Subcutaneous adipose tissue (tissue), 4 donors: Measurements from ENCODE around the gene MOB3A. TPM values are rescaled to one million over a fixed set of nuclear protein-coding genes. Genes with fewer than 3 reads are reported as not detected.

Source experiments
- total RNA-seq, 4 donors: library from RNA; depleted of rRNA; stranded (reverse); fragments of >200 nt; gene quantifications; one replicate each; pipeline ENCODE4 v1.1.0, GENCODE V29; 2016
- TF ChIP-seq, protein P1 (sequence below): fragments of 450-650 bp; IDR thresholded peaks from one replicate; pipeline ENCODE4 v1.5.1; 2016; ENCODE audit warnings: low read depth, mild to moderate bottlenecking, control low read depth, antibody characterized with exemption, moderate library complexity

The MOB3A gene
- total RNA-seq, 4 donors from 2014 or later = 27.9 to 53.3 (median 46.5) TPM

DNA sequence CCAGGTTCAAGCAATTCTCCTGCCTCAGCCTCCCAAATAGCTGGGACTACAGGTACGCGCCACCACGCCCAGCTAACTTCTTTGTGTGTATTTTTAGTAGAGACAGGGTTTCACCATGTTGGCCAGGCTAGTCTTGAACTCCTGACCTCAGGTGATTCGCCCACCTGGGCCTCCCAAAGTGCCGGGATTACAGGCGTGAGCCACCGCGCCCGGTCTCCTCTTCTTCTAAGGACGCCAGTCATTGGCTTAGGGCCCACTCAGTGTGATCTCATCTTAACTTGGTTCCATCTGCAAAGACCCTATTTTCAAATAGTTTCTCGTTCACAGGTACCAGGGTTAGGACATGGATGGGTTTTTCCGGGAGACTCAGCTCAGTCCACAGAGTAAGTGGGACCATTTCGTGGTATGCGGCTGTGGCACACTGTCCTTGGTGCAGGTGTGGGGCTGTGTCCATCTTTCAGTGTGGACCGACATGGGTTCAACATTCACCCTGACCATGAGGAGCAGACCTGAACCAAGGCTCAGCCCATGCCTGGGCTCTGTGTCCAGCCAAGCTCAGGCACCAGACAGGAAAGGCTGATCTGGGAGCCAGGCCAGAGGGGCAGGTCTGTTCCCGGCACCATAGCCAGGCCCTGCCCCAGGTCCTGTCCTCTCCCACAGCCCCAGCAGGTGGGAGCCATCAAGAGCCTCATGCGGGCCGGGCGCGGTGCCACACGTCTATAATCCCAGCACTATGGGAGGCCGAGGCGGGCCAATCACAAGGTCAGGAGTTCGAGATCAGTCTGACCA is 42.3 kb downstream of the MOB3A start:
- TF ChIP-seq, protein P1, sequence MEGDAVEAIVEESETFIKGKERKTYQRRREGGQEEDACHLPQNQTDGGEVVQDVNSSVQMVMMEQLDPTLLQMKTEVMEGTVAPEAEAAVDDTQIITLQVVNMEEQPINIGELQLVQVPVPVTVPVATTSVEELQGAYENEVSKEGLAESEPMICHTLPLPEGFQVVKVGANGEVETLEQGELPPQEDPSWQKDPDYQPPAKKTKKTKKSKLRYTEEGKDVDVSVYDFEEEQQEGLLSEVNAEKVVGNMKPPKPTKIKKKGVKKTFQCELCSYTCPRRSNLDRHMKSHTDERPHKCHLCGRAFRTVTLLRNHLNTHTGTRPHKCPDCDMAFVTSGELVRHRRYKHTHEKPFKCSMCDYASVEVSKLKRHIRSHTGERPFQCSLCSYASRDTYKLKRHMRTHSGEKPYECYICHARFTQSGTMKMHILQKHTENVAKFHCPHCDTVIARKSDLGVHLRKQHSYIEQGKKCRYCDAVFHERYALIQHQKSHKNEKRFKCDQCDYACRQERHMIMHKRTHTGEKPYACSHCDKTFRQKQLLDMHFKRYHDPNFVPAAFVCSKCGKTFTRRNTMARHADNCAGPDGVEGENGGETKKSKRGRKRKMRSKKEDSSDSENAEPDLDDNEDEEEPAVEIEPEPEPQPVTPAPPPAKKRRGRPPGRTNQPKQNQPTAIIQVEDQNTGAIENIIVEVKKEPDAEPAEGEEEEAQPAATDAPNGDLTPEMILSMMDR = no peak

DNA sequence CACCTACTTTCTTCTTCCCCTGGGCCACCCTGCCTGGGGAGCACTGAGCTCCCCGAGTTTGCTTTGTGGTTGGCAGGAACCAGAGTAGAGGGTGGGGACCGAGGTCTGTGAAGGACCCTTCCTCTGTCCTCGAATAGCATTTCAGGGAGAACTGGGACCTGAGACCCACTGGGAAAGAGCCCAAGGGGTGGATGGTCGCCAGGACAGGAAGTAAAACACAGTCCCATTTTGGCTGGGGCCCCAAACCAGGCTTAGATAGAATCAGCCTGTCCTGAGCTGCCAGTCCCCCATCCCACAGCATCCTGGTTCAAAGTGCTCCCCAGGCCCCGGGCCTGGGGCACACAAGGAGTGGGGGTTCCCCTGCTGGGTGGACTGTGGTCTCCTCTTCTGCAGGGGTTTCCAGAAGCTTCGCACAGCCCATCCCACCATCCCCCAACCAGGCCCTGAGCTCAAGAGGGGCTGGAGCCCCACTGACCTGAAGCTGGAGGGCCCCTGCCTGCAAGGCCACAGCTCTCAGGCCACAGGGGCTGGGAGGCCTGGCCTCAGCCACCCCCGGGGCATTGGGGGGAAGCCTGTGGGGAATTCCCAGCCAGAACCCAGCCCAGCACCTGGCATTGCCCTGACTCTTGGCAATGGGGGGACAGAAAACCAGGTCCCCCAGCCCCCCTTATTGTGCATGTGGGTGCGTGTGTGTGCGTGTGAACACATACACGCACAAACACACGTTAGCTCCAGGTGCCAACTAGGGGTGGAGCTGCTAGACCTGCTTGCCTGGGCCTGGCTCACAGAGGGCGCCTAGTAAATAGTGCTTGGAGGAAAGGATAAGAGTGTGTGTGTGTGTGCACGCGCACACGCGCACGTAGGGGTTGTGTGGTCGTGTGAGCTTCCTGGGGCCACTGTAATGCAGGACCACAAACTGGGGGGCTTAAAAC is 44.1 kb downstream of the MOB3A start:
- TF ChIP-seq, protein P1 = no peak

DNA sequence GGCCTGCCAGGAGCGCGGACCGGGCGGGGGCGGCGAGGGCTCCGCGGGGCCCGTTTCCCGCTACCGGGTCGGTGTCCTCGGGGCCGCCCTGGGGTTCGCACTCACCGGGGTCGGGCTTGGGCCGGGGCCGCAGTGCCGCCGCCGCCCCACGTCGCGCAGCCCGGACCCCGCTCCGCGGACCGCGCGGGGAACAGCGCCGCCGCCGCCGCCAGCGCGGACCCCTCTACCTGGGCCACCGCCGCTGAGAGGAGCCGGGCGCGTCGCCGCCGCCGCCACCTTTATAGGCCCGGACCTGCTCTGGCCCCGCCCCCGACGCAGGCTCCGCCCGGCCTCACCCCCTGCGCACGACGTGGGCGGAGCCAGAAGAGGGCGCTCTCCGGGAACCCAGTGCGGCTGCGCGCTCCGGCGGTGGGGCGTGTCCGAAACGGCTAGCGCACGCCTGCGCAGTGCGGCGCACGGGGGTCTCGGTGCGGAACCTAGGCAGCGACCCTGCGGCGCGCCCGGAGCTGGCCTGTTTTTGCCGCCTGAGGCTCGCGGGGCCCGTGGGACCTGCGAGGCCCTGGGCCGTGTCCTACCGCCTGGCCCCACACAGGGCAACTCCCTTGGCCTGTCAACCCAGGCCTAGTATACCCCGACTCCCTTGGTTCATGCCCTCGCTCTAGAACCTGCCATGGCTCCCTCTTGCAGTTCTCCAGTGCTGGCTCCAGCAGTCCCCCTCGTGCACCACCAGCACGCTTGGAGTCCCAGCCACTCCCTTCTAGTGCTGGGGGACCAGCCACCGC is 44.9 kb downstream of the MOB3A start, which contains the start of gene MKNK2:
Gene MKNK2, minus strand, starts transcription at position 254 of the 782 bp plus-strand sequence. CDS start 393 bp downstream, outside the sequence.
- TF ChIP-seq, protein P1 = no peak

DNA sequence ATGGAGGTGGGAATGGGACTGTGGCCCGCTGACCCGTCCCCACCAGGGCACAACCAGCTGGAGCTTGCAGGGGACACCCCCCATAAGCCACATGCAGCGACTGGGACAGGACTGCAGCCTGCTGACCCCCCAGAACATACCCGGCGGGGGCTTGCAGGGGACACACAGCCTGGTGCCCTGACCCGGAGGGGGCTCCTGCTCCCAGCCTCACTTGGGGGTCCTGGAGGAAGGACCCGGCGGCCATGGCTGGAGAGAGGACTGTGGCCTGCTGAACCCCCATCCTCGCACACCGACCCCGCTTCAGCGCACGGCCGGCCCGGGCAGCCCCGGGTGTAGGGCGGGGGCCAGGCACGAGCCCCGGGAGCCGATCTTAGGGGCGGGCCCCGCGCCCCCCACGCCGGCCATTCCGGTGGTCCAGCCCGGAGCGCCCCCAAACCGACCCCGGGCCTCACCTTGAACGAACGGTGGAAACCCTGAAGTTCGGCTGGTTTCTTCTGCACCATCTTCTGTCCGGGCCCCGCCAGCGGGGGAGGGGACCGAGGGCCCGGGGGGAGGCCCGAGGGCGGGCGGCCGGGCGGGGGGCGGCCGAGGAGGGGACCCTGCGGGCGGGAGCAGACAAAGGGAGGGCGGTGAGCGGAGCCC is 45.7 kb downstream of the MOB3A start:
- TF ChIP-seq, protein P1 = no peak

GRCh38 chr19:2049741-2050348 is 46.3 kb downstream of the MOB3A start:
- TF ChIP-seq, protein P1 = no peak

GRCh38 chr19:2048959-2049740 is 47.0 kb downstream of the MOB3A start:
- TF ChIP-seq, protein P1 = no peak
